ENCODE results near the gene RHOV.

Gene RHOV

GRCh38 chr15:40846841-40847222 is 27.2 kb downstream of the RHOV start:
- DNase-seq (ENCODE audit: extremely low read depth in 1 of 2, low read depth in 1 of 2) = no peak

GRCh38 chr15:40845511-40846284 is 28.3 kb downstream of the RHOV start:
- DNase-seq (ENCODE audit: extremely low read depth in 1 of 2, low read depth in 1 of 2) = no peak

- DNase-seq (ENCODE audit: extremely low read depth in 1 of 2, low read depth in 1 of 2) = no peak
Measured at GRCh38 chr15:40845036-40845435, 29.0 kb downstream of the RHOV start.

GRCh38 chr15:40844696-40845030 is 29.4 kb downstream of the RHOV start:
- no peak for DNase-seq (ENCODE audit: extremely low read depth in 1 of 2, low read depth in 1 of 2)

- no peak for DNase-seq (ENCODE audit: extremely low read depth in 1 of 2, low read depth in 1 of 2)
Measured at GRCh38 chr15:40843885-40844695, 29.9 kb downstream of the RHOV start, which contains the start of gene SPINT1. SPINT1 (plus strand) TSS chr15:40844048; CDS start chr15:40844555, 507 bp downstream.

- no peak for DNase-seq (ENCODE audit: extremely low read depth in 1 of 2, low read depth in 1 of 2)
Measured at GRCh38 chr15:40843261-40843884, 30.7 kb downstream of the RHOV start.

GRCh38 chr15:40841741-40842140 is 32.3 kb downstream of the RHOV start:
- no peak for DNase-seq (ENCODE audit: extremely low read depth in 1 of 2, low read depth in 1 of 2)

- no peak for DNase-seq (ENCODE audit: extremely low read depth in 1 of 2, low read depth in 1 of 2)
Measured at GRCh38 chr15:40838756-40839155, 35.3 kb downstream of the RHOV start.

- no peak for DNase-seq (ENCODE audit: extremely low read depth in 1 of 2, low read depth in 1 of 2)
Measured at GRCh38 chr15:40836020-40836419, 38.0 kb downstream of the RHOV start.

- DNase-seq (ENCODE audit: extremely low read depth in 1 of 2, low read depth in 1 of 2) = no peak
Measured at GRCh38 chr15:40832903-40833302, 41.1 kb downstream of the RHOV start.

GRCh38 chr15:40831861-40832260 is 42.2 kb downstream of the RHOV start:
- DNase-seq (ENCODE audit: extremely low read depth in 1 of 2, low read depth in 1 of 2) = no peak

GRCh38 chr15:40830884-40831283 is 43.1 kb downstream of the RHOV start:
- DNase-seq (ENCODE audit: extremely low read depth in 1 of 2, low read depth in 1 of 2) = no peak

GRCh38 chr15:40829115-40829514 is 44.9 kb downstream of the RHOV start:
- no peak for DNase-seq (ENCODE audit: extremely low read depth in 1 of 2, low read depth in 1 of 2)

- no peak for DNase-seq (ENCODE audit: extremely low read depth in 1 of 2, low read depth in 1 of 2)
Measured at GRCh38 chr15:40828447-40829036, 45.5 kb downstream of the RHOV start, which contains the start of gene PPP1R14D. PPP1R14D (minus strand) TSS chr15:40828708; CDS start chr15:40828641, 67 bp downstream.

GRCh38 chr15:40826423-40827075 is 47.5 kb downstream of the RHOV start:
- DNase-seq (ENCODE audit: extremely low read depth in 1 of 2, low read depth in 1 of 2) = no peak

- no peak for DNase-seq (ENCODE audit: extremely low read depth in 1 of 2, low read depth in 1 of 2)
Measured at GRCh38 chr15:40825661-40826422, 48.2 kb downstream of the RHOV start.

GRCh38 chr15:40823572-40824343 is 50.3 kb downstream of the RHOV start:
- DNase-seq (ENCODE audit: extremely low read depth in 1 of 2, low read depth in 1 of 2) = no peak

Measured in activated CD8-positive, alpha-beta memory T cell treated with anti-CD3 and anti-CD28 coated beads for 1 hour (primary cell).